GM19351 (cell line): Measurements from ENCODE around the gene FRMD8.

ENCODE experiments used
- ATAC-seq: cut with Tn5 transposase; IDR thresholded peaks from one replicate; pipeline ENCODE4 v1.9.1; 2021; ENCODE audit warnings: mild to moderate bottlenecking, moderate library complexity; ENCODE audit not compliant: unreplicated experiment

Gene FRMD8

DNA sequence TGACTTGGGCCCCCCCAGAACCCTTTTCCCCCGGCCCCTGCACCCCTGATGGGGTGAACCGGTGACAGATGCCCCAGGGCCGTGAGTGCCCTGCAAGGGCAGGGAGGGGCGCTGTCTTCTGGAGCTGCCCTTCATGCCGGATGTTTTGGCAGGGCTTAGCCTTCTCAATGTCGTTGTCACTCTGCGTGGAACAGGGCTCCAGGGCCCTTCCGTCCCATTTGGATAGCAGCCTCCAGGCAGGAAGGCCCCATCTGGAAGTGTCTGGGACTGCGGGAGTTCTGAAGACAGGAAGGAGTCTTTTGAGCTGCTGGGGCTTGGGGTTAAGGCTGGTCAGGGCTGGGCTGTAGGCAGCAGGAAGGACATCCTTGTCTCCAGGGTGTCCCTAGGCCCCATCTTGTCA lies 4.6 kb downstream of the FRMD8 start:
- ATAC-seq, result no peak

GRCh38 chr11:65392186-65392829 lies 5.9 kb downstream of the FRMD8 start:
- no peak for ATAC-seq

- no peak for ATAC-seq
Observed at GRCh38 chr11:65392899-65393298, 6.5 kb downstream of the FRMD8 start.

DNA sequence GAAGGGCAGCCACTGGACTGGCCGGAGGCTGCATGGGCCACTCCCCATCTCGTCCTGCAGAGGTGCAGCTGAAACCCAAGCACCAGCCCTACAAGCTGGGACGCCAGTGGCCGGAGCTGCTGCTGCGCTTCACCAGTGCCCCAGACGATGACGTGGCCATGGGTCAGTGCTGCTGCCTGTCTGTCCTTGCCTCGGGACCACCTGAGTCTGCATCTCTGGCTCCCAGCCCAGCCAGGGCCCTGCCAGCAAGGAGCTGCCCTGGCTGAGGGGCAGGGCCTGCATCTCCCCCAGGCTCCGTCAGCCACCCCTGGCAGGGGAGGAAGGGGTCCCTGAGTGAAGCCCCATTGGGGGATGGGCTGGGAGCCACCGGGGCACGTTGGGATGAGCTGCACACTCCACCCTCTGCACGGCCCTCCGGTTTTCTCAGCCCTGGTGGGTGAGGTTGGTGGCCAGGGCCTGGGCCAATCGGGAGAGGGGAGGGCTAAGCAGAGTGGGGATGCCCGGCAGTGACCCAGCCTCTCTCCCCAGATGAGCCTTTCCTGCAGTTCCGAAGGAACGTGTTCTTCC lies 7.2 kb downstream of the FRMD8 start:
- ATAC-seq, result no peak

DNA sequence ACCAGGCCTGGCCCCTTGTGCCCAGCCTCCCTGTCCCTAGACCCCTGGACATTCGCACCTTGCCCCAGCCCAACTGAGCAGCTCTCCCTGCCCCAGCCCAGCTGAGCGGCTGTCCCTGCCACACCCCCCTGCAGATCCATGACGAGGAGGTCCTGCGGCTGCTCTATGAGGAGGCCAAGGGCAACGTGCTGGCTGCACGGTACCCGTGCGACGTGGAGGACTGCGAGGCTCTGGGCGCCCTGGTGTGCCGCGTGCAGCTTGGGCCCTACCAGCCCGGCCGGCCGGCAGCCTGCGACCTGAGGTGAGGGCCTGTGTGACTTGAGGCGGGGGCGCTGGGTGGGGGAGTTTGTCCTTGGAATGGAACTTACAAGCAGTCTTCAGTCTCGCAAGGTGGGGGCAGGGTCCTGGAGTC lies 7.7 kb downstream of the FRMD8 start:
- no peak for ATAC-seq

DNA sequence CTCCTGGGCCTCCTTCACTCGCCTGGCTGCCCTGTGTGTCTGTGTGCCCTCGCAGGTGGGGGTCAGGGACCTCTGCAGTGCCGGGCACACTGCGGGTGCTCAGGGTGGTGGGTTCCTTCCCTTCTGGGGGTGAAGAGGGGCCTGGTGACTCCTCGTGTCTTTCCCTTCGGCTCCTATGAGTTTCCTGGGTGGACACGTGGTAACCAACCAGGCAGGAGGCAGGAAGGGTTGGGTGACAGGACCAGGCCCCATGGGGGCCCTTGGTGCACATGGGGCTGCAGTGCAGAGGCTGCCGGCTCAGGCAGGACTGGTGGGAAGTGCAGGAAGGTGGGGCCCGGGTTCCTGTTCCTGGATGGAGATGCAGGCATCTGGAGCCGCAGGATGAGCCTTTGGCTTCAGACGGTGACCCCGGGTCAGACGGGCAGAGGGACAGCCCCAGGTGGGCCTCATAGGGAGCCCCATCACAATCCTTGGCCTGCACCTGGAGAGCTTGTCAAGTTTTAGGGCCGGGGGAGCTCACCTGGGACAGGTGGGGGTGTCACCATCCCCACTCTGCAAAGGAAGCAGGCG lies 9.6 kb downstream of the FRMD8 start:
- no peak for ATAC-seq

- ATAC-seq, result no peak
Observed at GRCh38 chr11:65396769-65397745, 10.6 kb downstream of the FRMD8 start.

DNA sequence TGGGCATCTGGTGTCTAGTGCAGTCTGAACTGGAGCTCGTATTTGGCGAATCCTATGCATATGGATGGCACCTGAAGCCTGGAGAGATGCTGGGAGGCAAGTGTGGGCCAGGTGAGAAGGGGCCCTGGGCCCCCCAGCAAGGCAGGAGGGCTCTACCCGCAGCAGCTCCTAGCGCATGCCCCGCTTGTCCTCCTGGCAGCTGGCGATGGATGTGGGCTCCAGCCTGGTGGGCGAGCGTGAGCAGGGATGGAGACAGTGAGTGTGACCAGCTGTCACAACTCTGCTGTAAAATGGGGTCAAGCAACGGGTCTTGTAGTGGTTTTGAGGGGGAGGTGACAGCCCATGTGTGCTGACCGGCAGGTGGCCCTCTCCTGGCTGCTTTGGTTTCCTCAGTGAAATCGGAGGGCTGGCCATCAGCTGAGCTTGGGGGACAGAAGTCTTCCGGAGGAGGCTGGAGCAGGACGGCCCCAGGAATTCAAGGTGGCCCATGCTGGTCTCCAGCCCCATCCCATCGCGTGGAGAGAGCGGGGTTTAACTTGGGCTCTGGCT lies 12.0 kb downstream of the FRMD8 start:
- no peak for ATAC-seq

DNA sequence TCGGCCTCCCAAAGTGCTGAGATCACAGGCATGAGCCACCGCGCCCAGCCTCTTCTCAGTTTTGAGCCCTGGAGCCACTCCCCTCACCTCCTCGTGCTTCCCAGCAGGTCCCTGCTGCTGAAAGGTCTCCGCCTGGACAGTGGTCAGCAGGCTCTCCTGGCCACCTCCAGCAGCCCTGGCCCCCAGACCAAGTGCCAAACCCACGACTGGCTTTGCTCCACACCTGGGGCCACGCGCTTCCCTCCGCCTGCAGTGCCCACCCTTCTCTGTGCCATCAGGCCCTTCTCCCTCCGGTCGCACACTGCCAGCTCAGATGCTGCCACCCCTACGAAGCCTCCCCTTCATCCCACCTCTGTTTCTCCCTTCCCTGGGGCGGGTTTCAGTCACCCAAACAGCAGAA lies 12.8 kb downstream of the FRMD8 start:
- no peak for ATAC-seq

- no peak for ATAC-seq
Observed at GRCh38 chr11:65399845-65400244, 13.4 kb downstream of the FRMD8 start.

- no peak for ATAC-seq
Observed at GRCh38 chr11:65400307-65401072, 14.1 kb downstream of the FRMD8 start.

GRCh38 chr11:65401073-65401802 lies 14.8 kb downstream of the FRMD8 start:
- ATAC-seq, result no peak

DNA sequence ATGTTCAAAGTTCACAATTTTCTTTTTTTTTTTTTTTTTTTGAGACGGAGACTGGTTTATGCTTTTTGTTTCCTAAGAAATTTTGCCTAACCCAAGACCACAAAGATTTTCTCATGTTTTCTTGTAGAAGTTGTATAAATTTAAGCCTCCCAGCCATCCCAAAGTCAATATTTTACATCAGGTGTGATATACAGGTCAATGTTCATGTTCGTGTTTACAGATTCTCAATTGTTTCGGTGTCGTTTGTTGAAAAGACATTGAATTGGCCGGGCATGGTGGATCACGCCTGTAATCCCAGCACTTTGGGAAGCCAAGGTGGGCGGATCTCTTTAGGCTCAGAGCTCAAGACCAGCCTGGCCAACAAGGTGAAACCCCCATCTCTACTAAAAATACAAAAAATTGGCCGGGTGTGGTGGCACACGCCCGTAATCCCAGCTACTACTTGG lies 15.4 kb downstream of the FRMD8 start:
- no peak for ATAC-seq

GRCh38 chr11:65402790-65403189 lies 16.4 kb downstream of the FRMD8 start:
- ATAC-seq, result no peak

- no peak for ATAC-seq
Observed at GRCh38 chr11:65403607-65404121, 17.2 kb downstream of the FRMD8 start.

DNA sequence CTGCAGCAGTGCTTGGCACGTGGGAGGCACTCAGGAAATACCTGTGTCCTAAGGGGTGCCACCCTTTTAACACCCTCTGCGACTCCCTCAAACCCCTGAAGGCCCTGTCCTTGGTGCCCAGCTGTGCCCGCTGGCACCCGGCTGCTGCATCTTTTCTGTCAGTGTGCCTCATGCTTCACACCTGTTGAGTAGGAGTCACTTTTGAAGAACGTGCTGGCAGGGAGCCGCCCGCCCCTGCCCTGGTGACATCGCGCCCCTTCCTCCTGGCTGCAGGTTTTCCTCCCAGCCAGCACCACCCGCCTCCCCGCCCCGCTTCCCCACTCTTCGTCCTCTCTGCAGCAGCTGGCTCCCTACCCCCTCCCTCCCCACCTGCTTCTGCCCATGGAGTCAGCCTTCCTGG lies 17.8 kb downstream of the FRMD8 start:
- no peak for ATAC-seq

DNA sequence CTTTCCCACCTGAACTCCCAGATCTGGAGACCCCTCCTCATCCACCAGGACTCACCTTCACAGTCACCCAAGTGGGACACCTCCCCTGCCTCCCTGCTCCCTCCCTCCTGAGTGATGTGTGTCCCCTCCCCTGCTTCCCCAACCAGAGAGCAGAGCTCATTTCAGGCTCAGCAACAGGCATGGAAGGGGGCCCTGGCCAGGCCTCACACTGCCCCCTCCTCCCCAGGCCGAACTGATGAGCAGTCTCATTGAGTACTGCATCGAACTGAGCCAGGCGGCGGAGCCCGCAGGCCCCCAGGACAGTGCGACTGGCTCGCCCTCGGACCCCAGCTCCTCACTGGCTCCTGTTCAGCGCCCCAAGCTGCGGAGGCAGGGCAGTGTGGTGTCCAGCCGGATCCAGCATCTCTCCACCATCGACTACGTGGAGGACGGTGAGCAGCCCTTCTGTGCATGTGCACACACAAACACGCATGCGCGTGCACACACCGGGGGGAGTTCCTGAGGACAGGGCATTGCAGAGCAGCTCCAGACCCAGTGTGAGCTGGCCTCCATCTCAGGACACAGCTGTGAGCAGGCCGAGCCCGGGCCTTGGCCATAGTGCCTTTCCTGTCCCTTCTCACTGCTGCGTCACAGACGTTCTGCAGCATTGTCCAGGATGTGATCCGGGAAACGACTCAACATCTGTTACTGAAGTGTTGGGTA lies 18.4 kb downstream of the FRMD8 start:
- ATAC-seq, result no peak

- ATAC-seq, result no peak
Observed at GRCh38 chr11:65410936-65411680, 24.7 kb downstream of the FRMD8 start.
